HepG2 (cell line): ENCODE data around the gene TUBB8. TPM values are rescaled to one million over a fixed set of nuclear protein-coding genes. Genes with fewer than 3 reads are reported as not detected.

Source experiments
- ATAC-seq: fragments of 200-7000 bp; cut with Tn5 transposase; 3 replicates; pipeline ENCODE4 v1.9.1; 2020; ENCODE audit warnings: mild to moderate bottlenecking, moderate library complexity
- BruUV-seq: library from RNA; stranded (reverse); fragments of 400-500 nt; replicated peaks from 2 replicates; lab custom pipeline; 2021; lab: Mats Ljungman, UMichigan
- CTCF ChIA-PET: fragments of 300-600 bp; formaldehyde crosslinking; extraction: SDS; loops from one replicate; lab custom pipeline; 2021; ENCODE audit warnings: low total read pairs, inconsistent platforms, low intra/inter-chr PET ratio; lab: Yijun Ruan, JAX
- POLR2A ChIA-PET: fragments of 350-600 bp; sonication (Branson Sonifier 250); formaldehyde crosslinking; loops from one replicate; lab custom pipeline; 2020; ENCODE audit warnings: antibody characterized with exemption, inconsistent platforms; lab: Yijun Ruan, JAX
- DNase-seq: peaks from one replicate; pipeline ENCODE4 v3.0.0-alpha.2; 2015; ENCODE audit warnings: low spot score
- FAIRE-seq: peaks from 3 replicates; lab custom pipeline; 2011; peaks lifted over from hg19 to GRCh38; lab: Jason Lieb, UNC
- H2AFZ ChIP-seq: one replicate; pipeline ENCODE4 v1.6.1; 2011; ENCODE audit warnings: low read length, inconsistent platforms
- H3K27ac ChIP-seq: fragments of 300-600 bp; 3 replicates; pipeline ENCODE4 v1.8.0; 2011; ENCODE audit warnings: mixed run types, mild to moderate bottlenecking, mixed read lengths, low read length, inconsistent platforms; ENCODE audit not compliant: insufficient read depth; ENCODE audit errors: extremely low read length
- H3K27me3 ChIP-seq, 2 experiments: fragments of 200-600 bp in 1 of 2; 2 replicates in 1 of 2; 3 replicates in 1 of 2; pipeline versions ENCODE4 v1.6.0 to v1.8.0; 2011; ENCODE audit warnings: low read length in 2 of 2, mild to moderate bottlenecking in 2 of 2, moderate library complexity in 2 of 2, inconsistent platforms in 1 of 2; ENCODE audit not compliant: insufficient read depth in 2 of 2, control insufficient read depth in 1 of 2
- H3K36me3 ChIP-seq, 2 experiments: fragments of 200-600 bp in 1 of 2; replicated peaks in 1 of 2; 2 replicates in 1 of 2; 3 replicates in 1 of 2; pipeline versions ENCODE4 v1.5.1 to v1.8.0; 2011; ENCODE audit warnings: low read length in 2 of 2, inconsistent platforms in 1 of 2; ENCODE audit not compliant: insufficient read depth in 2 of 2, control insufficient read depth in 1 of 2
- H3K4me1 ChIP-seq: 2 replicates; pipeline ENCODE4 v1.5.1; 2012; ENCODE audit warnings: low read length, inconsistent platforms; ENCODE audit not compliant: insufficient read depth
- H3K4me2 ChIP-seq: 2 replicates; pipeline ENCODE4 v1.6.0; 2011; ENCODE audit warnings: low read depth, low read length, inconsistent platforms
- H3K4me3 ChIP-seq, 3 experiments: fragments of 200-600 bp in 1 of 3; sonication (generic), shearing (Covaris generic) in 1 of 3; replicated peaks in 1 of 3; 2 replicates each; pipeline ENCODE4 v1.5.1; 2011 to 2016; ENCODE audit warnings: low read length in 3 of 3, inconsistent platforms in 2 of 3, low read depth in 2 of 3, mild to moderate bottlenecking in 2 of 3, control low read depth in 1 of 3, mixed read lengths in 1 of 3; ENCODE audit not compliant: insufficient read depth in 1 of 3
- H3K79me2 ChIP-seq: one replicate; pipeline ENCODE4 v1.6.1; 2011; ENCODE audit warnings: low read length, inconsistent platforms; ENCODE audit not compliant: insufficient read depth
- H3K9ac ChIP-seq: 2 replicates; pipeline ENCODE4 v1.6.0; 2011; ENCODE audit warnings: mild to moderate bottlenecking, low read depth, low read length, inconsistent platforms; ENCODE audit not compliant: insufficient read depth
- H3K9me3 ChIP-seq: 2 replicates; pipeline ENCODE4 v1.5.1; 2012; ENCODE audit warnings: mild to moderate bottlenecking, low read length
- H4K20me1 ChIP-seq: 2 replicates; pipeline ENCODE4 v1.6.0; 2011; ENCODE audit warnings: inconsistent platforms, mild to moderate bottlenecking, low read length, moderate library complexity; ENCODE audit not compliant: insufficient read depth
- BHLHE40 ChIP-seq: IDR thresholded peaks from 2 replicates; pipeline ENCODE4 v1.6.1; 2011; ENCODE audit warnings: low read length, improper control_type of control experiment
- CBX1 ChIP-seq: IDR thresholded peaks from one replicate; pipeline ENCODE4 v1.6.1; 2016; ENCODE audit warnings: antibody characterized with exemption, low read depth
- CHD4 ChIP-seq: fragments of 200-600 bp; sonication (generic); IDR thresholded peaks from 2 replicates; pipeline ENCODE4 v1.7.0; 2017; ENCODE audit warnings: mild to moderate bottlenecking, low read length, borderline replicate concordance
- FOXA3 ChIP-seq: IDR thresholded peaks from 2 replicates; pipeline ENCODE4 v1.6.1; 2016; ENCODE audit warnings: missing genetic modification reagents, missing compliant biosample characterization
- FOXJ3 ChIP-seq: sonication (generic); formaldehyde crosslinking; IDR thresholded peaks from 2 replicates; pipeline ENCODE4 v1.4.0; 2020; ENCODE audit warnings: missing genetic modification reagents, mild to moderate bottlenecking, borderline replicate concordance
- NR2F1 ChIP-seq, 2 experiments: fragments of 450-650 bp in 1 of 2; formaldehyde crosslinking in 1 of 2; IDR thresholded peaks; 2 replicates each; pipeline versions ENCODE4 v1.5.0 to v1.6.1; 2016 to 2020; ENCODE audit warnings: mild to moderate bottlenecking in 1 of 2, missing compliant biosample characterization in 1 of 2, missing genetic modification reagents in 1 of 2, moderate library complexity in 1 of 2
- ZBTB21 ChIP-seq: sonication (generic); formaldehyde crosslinking; IDR thresholded peaks from 2 replicates; pipeline ENCODE4 v1.4.0; 2020; ENCODE audit warnings: missing genetic modification reagents
- ZBTB38 ChIP-seq: sonication (generic); formaldehyde crosslinking; IDR thresholded peaks from 2 replicates; pipeline ENCODE4 v1.5.1; 2020; ENCODE audit warnings: mild to moderate bottlenecking, missing genetic modification reagents
- ZNF124 ChIP-seq: sonication (generic); formaldehyde crosslinking; IDR thresholded peaks from 2 replicates; pipeline ENCODE4 v1.4.0; 2020; ENCODE audit warnings: missing genetic modification reagents
- ZNF333 ChIP-seq: sonication (generic); formaldehyde crosslinking; IDR thresholded peaks from 2 replicates; pipeline ENCODE4 v1.4.0; 2020; ENCODE audit warnings: mild to moderate bottlenecking, missing genetic modification reagents, borderline replicate concordance
- ZNF337 ChIP-seq: sonication (generic); formaldehyde crosslinking; IDR thresholded peaks from 2 replicates; pipeline ENCODE4 v1.5.1; 2020; ENCODE audit warnings: missing genetic modification reagents, low read depth, mild to moderate bottlenecking, borderline replicate concordance
- ZNF382 ChIP-seq: sonication (generic); formaldehyde crosslinking; IDR thresholded peaks from 2 replicates; pipeline ENCODE4 v1.5.0; 2020; ENCODE audit warnings: missing genetic modification reagents, mild to moderate bottlenecking, borderline replicate concordance
- ZNF720 ChIP-seq: sonication (generic); formaldehyde crosslinking; IDR thresholded peaks from 2 replicates; pipeline ENCODE4 v1.4.0; 2020; ENCODE audit warnings: missing genetic modification reagents
- ZNF839 ChIP-seq: sonication (generic); formaldehyde crosslinking; IDR thresholded peaks from 2 replicates; pipeline ENCODE4 v1.4.0; 2020; ENCODE audit warnings: missing genetic modification reagents, mild to moderate bottlenecking, borderline replicate concordance
- WGBS: methylation state at CpG from one replicate; pipeline ENCODE4 v1.1.6; 2017; ENCODE audit warnings: low lambda C conversion rate; 5-methylcytosine and 5-hydroxymethylcytosine counted together
- in situ Hi-C: cut with HindIII; loops from 2 replicates; pipeline ENCODE4 v1.10.0; 2017; ENCODE audit warnings: low pct_unique_long_range_greater_than_20kb; ENCODE audit not compliant: extremely low pct_ligation_motif_present
- intact Hi-C: fragments of 100-400 bp; cut with micrococcal nuclease; formaldehyde crosslinking; loops from one replicate; pipeline ENCODE4 v1.10.0; 2022; ENCODE audit not compliant: unreplicated experiment
- polyA plus RNA-seq, 8 experiments: library from polyadenylated mRNA; depleted of rRNA in 3 of 8; stranded (reverse) in 7 of 8; unstranded in 1 of 8; fragments of >200 nt; fragmentation: Illumina TruSeq in 4 of 8; extraction: Trizol in 4 of 8; gene quantifications; 2 replicates each; pipeline versions ENCODE4 v1.2.1 to v1.2.3, GENCODE V29; 2011 to 2016; ENCODE audit warnings: low read depth in 4 of 8, missing spikeins in 1 of 8, mixed read lengths in 1 of 8; ENCODE audit not compliant: insufficient read depth in 1 of 8
- total RNA-seq, 5 experiments: library from RNA; depleted of rRNA; stranded (reverse); fragments of >200 nt; fragmentation: Illumina TruSeq; extraction: Trizol; gene quantifications; 2 replicates each; pipeline ENCODE4 v1.2.3, GENCODE V29; 2016; ENCODE audit warnings: low read depth in 1 of 5
- TF ChIP-seq, protein P1 (sequence below): IDR thresholded peaks from 2 replicates; pipeline ENCODE4 v1.6.1; 2018; ENCODE audit warnings: missing genetic modification reagents, mild to moderate bottlenecking, missing compliant biosample characterization
- TF ChIP-seq, protein P2 (sequence below): sonication (generic); formaldehyde crosslinking; IDR thresholded peaks from 2 replicates; pipeline ENCODE4 v1.5.0; 2020; ENCODE audit warnings: missing genetic modification reagents
- TF ChIP-seq, protein P3 (sequence below): sonication (generic); formaldehyde crosslinking; IDR thresholded peaks from 2 replicates; pipeline ENCODE4 v1.5.0; 2020; ENCODE audit warnings: mild to moderate bottlenecking, missing genetic modification reagents, moderate library complexity

Gene TUBB8
- total and polyA plus RNA-seq, 2 of the 13 experiments (the other 11 are each of a cell fraction or from before 2014, with no cell fraction given): 0.31 to 0.50 TPM

DNA sequence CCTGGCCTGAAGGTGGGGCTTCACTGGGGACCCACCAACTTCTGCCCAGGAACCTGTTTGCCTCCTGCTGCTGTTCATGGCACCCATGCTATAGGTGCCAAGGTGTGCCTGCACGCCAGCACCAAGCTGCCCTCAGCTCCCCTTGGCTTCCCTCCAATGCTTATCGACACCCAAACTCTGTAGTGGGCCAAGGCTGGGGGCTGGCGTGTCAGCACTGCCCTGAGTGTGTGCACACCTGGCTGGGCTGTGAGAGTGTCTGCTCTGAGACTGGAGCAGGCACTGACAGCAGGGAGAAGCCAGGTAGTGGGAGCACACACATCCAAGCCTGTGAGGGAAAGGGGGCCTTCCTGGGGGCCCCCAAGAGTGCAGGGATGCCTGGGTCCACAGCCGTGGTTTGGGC lies 43.1 kb upstream of the TUBB8 start:
- no peak for DNase-seq
- H3K4me2 ChIP-seq: no peak overlapping the region

More for the DNA sequence above, 43.1 kb upstream of the TUBB8 start:
- Histone ChIP-seq H3K4me3 (no peak overlapping the region), H3K9me3 (peaks cover 29% of the 10 kb centered on the region)
- intact Hi-C loops: no loop called here
- TF ChIP-seq BHLHE40 (no peak), ZNF124 (no peak), ZNF382 (CRISPR knock-in tag) (no peak), ZNF720 (no peak), NR2F1 (CRISPR knock-in tag; IDR thresholded peaks at IDR 0.05) (no peak), ZBTB38 (CRISPR knock-in tag) (no peak), ZBTB21 (CRISPR knock-in tag) (no peak), FOXJ3 (CRISPR knock-in tag) (no peak), ZNF337 (CRISPR knock-in tag) (no peak), ZNF333 (CRISPR knock-in tag) (no peak), CHD4 (no peak), FOXA3 (CRISPR knock-in tag) (no peak), CBX1 (no peak), ZNF839 (no peak)
- TF ChIP-seq, protein P1, sequence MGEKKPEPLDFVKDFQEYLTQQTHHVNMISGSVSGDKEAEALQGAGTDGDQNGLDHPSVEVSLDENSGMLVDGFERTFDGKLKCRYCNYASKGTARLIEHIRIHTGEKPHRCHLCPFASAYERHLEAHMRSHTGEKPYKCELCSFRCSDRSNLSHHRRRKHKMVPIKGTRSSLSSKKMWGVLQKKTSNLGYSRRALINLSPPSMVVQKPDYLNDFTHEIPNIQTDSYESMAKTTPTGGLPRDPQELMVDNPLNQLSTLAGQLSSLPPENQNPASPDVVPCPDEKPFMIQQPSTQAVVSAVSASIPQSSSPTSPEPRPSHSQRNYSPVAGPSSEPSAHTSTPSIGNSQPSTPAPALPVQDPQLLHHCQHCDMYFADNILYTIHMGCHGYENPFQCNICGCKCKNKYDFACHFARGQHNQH (CRISPR knock-in tag): no peak
- TF ChIP-seq, protein P2, sequence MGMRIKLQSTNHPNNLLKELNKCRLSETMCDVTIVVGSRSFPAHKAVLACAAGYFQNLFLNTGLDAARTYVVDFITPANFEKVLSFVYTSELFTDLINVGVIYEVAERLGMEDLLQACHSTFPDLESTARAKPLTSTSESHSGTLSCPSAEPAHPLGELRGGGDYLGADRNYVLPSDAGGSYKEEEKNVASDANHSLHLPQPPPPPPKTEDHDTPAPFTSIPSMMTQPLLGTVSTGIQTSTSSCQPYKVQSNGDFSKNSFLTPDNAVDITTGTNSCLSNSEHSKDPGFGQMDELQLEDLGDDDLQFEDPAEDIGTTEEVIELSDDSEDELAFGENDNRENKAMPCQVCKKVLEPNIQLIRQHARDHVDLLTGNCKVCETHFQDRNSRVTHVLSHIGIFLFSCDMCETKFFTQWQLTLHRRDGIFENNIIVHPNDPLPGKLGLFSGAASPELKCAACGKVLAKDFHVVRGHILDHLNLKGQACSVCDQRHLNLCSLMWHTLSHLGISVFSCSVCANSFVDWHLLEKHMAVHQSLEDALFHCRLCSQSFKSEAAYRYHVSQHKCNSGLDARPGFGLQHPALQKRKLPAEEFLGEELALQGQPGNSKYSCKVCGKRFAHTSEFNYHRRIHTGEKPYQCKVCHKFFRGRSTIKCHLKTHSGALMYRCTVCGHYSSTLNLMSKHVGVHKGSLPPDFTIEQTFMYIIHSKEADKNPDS (CRISPR knock-in tag): no peak
- TF ChIP-seq, protein P3, sequence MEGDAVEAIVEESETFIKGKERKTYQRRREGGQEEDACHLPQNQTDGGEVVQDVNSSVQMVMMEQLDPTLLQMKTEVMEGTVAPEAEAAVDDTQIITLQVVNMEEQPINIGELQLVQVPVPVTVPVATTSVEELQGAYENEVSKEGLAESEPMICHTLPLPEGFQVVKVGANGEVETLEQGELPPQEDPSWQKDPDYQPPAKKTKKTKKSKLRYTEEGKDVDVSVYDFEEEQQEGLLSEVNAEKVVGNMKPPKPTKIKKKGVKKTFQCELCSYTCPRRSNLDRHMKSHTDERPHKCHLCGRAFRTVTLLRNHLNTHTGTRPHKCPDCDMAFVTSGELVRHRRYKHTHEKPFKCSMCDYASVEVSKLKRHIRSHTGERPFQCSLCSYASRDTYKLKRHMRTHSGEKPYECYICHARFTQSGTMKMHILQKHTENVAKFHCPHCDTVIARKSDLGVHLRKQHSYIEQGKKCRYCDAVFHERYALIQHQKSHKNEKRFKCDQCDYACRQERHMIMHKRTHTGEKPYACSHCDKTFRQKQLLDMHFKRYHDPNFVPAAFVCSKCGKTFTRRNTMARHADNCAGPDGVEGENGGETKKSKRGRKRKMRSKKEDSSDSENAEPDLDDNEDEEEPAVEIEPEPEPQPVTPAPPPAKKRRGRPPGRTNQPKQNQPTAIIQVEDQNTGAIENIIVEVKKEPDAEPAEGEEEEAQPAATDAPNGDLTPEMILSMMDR: no peak
- TF ChIP-seq, all 625 proteins: peak for 0
- Histone ChIP-seq H3K36me3 (no peaks in the 10 kb centered on the region), H3K9ac (no peak overlapping the region), H3K27me3 (no peaks in the 10 kb centered on the region; a peak in 1 of 5 replicates), H3K79me2 (no peaks in the 10 kb centered on the region), H2AFZ (no peak overlapping the region), H4K20me1 (no peaks in the 10 kb centered on the region), H3K4me1 (peaks cover 32% of the 10 kb centered on the region), H3K27ac (no peak overlapping the region)
- no peak for ATAC-seq
- FAIRE-seq: no peak
- ChIA-PET POLR2A (no interaction called here), CTCF (no interaction called here)
- WGBS: 34% methylated on average over 4 of the region's 4 CpGs
- BruUV-seq: no TSS peak
- in situ Hi-C loops: no loop called here
